ENCODE results near the gene FZD4.

- TF ChIP-seq, protein P1, sequence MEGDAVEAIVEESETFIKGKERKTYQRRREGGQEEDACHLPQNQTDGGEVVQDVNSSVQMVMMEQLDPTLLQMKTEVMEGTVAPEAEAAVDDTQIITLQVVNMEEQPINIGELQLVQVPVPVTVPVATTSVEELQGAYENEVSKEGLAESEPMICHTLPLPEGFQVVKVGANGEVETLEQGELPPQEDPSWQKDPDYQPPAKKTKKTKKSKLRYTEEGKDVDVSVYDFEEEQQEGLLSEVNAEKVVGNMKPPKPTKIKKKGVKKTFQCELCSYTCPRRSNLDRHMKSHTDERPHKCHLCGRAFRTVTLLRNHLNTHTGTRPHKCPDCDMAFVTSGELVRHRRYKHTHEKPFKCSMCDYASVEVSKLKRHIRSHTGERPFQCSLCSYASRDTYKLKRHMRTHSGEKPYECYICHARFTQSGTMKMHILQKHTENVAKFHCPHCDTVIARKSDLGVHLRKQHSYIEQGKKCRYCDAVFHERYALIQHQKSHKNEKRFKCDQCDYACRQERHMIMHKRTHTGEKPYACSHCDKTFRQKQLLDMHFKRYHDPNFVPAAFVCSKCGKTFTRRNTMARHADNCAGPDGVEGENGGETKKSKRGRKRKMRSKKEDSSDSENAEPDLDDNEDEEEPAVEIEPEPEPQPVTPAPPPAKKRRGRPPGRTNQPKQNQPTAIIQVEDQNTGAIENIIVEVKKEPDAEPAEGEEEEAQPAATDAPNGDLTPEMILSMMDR (IDR thresholded peaks at IDR 0.05): no peak
- no peak for TF ChIP-seq POLR2A (IDR thresholded peaks at IDR 0.05)
Measured at GRCh38 chr11:86933891-86934581, 21.2 kb downstream of the FZD4 start.

Data from testis (tissue), 2 donors.